Measurements from ENCODE around the gene CRYBG2.

The CRYBG2 gene

GRCh38 chr1:26350701-26351589 is 3.0 kb downstream of the CRYBG2 start:
- TF ChIP-seq CTCF (IDR thresholded peaks at IDR 0.05; ENCODE audit: low read depth, low read length) = no peak
- DNase-seq (ENCODE audit: low read depth) = no peak
- no peak overlapping the region for H3K4me3 ChIP-seq (ENCODE audit: low read depth, low read length)

- H3K4me3 ChIP-seq (ENCODE audit: low read depth, low read length) = no peak overlapping the region
- no peak for DNase-seq (ENCODE audit: low read depth)
- no peak for TF ChIP-seq POLR2A (IDR thresholded peaks at IDR 0.05; ENCODE audit: extremely low read depth, insufficient read length)
- no peak for TF ChIP-seq CTCF (IDR thresholded peaks at IDR 0.05; ENCODE audit: low read depth, low read length)
- no peak for TF ChIP-seq MYC (IDR thresholded peaks at IDR 0.05; ENCODE audit: low read depth, low read length)
- no peak for TF ChIP-seq MAX (IDR thresholded peaks at IDR 0.05; ENCODE audit: low read depth, low read length)
Observed at GRCh38 chr1:26350343-26350700, 3.6 kb downstream of the CRYBG2 start.

- no peak overlapping the region for H3K4me3 ChIP-seq (ENCODE audit: low read depth, low read length)
- TF ChIP-seq MAX (IDR thresholded peaks at IDR 0.05; ENCODE audit: low read depth, low read length) (no peak), MYC (IDR thresholded peaks at IDR 0.05; ENCODE audit: low read depth, low read length) (no peak), CTCF (IDR thresholded peaks at IDR 0.05; ENCODE audit: low read depth, low read length) (no peak), POLR2A (IDR thresholded peaks at IDR 0.05; ENCODE audit: extremely low read depth, insufficient read length) (no peak)
- DNase-seq (ENCODE audit: low read depth) = no peak
Observed at GRCh38 chr1:26349877-26350244, 4.1 kb downstream of the CRYBG2 start.

- no peak for DNase-seq (ENCODE audit: low read depth)
- no peak overlapping the region for H3K4me3 ChIP-seq (ENCODE audit: low read depth, low read length)
- TF ChIP-seq MAX (IDR thresholded peaks at IDR 0.05; ENCODE audit: low read depth, low read length) = no peak
- no peak for TF ChIP-seq CTCF (IDR thresholded peaks at IDR 0.05; ENCODE audit: low read depth, low read length)
- TF ChIP-seq MYC (IDR thresholded peaks at IDR 0.05; ENCODE audit: low read depth, low read length) = no peak
- no peak for TF ChIP-seq POLR2A (IDR thresholded peaks at IDR 0.05; ENCODE audit: extremely low read depth, insufficient read length)
Observed at GRCh38 chr1:26349188-26349876, 4.6 kb downstream of the CRYBG2 start.

- DNase-seq (ENCODE audit: low read depth) = no peak
- no peak overlapping the region for H3K4me3 ChIP-seq (ENCODE audit: low read depth, low read length)
- TF ChIP-seq MAX (IDR thresholded peaks at IDR 0.05; ENCODE audit: low read depth, low read length) = no peak
- no peak for TF ChIP-seq CTCF (IDR thresholded peaks at IDR 0.05; ENCODE audit: low read depth, low read length)
- no peak for TF ChIP-seq POLR2A (IDR thresholded peaks at IDR 0.05; ENCODE audit: extremely low read depth, insufficient read length)
- TF ChIP-seq MYC (IDR thresholded peaks at IDR 0.05; ENCODE audit: low read depth, low read length) = no peak
Observed at GRCh38 chr1:26346274-26347033, 7.5 kb downstream of the CRYBG2 start.
